Caco-2 (cell line): ENCODE results near the gene KRT86. TPM values are rescaled to one million over a fixed set of nuclear protein-coding genes. Genes with fewer than 3 reads are reported as not detected.
"Not testable (repeated sequence)": the region's sequence is repeated elsewhere in the genome, so short reads cannot be mapped to it uniquely, and the experiment has no call there.

Source experiments
- BruUV-seq: library from RNA; stranded (reverse); fragments of 400-500 nt; replicated peaks from 2 replicates; lab custom pipeline; 2021; lab: Mats Ljungman, UMichigan
- CTCF ChIA-PET: fragments of 300-600 bp; sonication (Branson Sonifier 250); formaldehyde crosslinking; loops from one replicate; lab custom pipeline; 2022; ENCODE audit warnings: antibody characterized with exemption; lab: Charles Lee
- POLR2A ChIA-PET: fragments of 300-600 bp; sonication (Branson Sonifier 250); formaldehyde crosslinking; loops from one replicate; lab custom pipeline; 2022; ENCODE audit warnings: antibody characterized with exemption; lab: Charles Lee
- DNase-seq, 2 experiments: peaks; one replicate each; pipeline versions ENCODE4 v3.0.0 to v3.0.0-alpha.2; 2020 to 2022
- H3K27me3 ChIP-seq: replicated peaks from 2 replicates; pipeline ENCODE4 v1.6.0; 2011; ENCODE audit warnings: low read length; ENCODE audit not compliant: control insufficient read depth, insufficient read depth
- H3K36me3 ChIP-seq: 2 replicates; pipeline ENCODE4 v1.5.1; 2011; ENCODE audit warnings: low read length; ENCODE audit not compliant: control insufficient read depth, insufficient read depth
- H3K4me1 ChIP-seq: fragments of 250-450 bp; sonication (Bioruptor Pico); 2 replicates; pipeline ENCODE4 v1.5.1; 2020; ENCODE audit warnings: mild to moderate bottlenecking
- H3K4me3 ChIP-seq: 2 replicates; pipeline ENCODE4 v1.5.1; 2011; ENCODE audit warnings: low read depth, mild to moderate bottlenecking, control low read depth, low read length
- H3K9me3 ChIP-seq: fragments of 250-450 bp; sonication (Bioruptor Pico); 2 replicates; pipeline ENCODE4 v1.5.1; 2020; ENCODE audit warnings: mild to moderate bottlenecking, moderate library complexity
- H3K27ac Mint-ChIP-seq: one replicate; pipeline ENCODE4 v1.8.0; 2022; ENCODE audit warnings: mixed read lengths; ENCODE audit not compliant: unreplicated experiment
- H3K27me3 Mint-ChIP-seq: one replicate; pipeline ENCODE4 v1.8.0; 2022; ENCODE audit warnings: mixed read lengths; ENCODE audit not compliant: insufficient read depth, unreplicated experiment
- H3K36me3 Mint-ChIP-seq: one replicate; pipeline ENCODE4 v1.8.0; 2022; ENCODE audit warnings: mild to moderate bottlenecking, mixed read lengths; ENCODE audit not compliant: insufficient read depth, unreplicated experiment
- H3K4me1 Mint-ChIP-seq: one replicate; pipeline ENCODE4 v1.8.0; 2022; ENCODE audit warnings: low read depth, mixed read lengths; ENCODE audit not compliant: unreplicated experiment
- H3K4me3 Mint-ChIP-seq: one replicate; pipeline ENCODE4 v1.8.0; 2022; ENCODE audit warnings: mild to moderate bottlenecking, moderate library complexity, mixed read lengths; ENCODE audit not compliant: unreplicated experiment
- H3K9me3 Mint-ChIP-seq: one replicate; pipeline ENCODE4 v1.8.0; 2022; ENCODE audit warnings: mixed read lengths; ENCODE audit not compliant: unreplicated experiment
- intact Hi-C: fragments of 100-400 bp; cut with micrococcal nuclease; formaldehyde crosslinking; loops from one replicate; pipeline ENCODE4 v1.10.0; 2022; ENCODE audit not compliant: unreplicated experiment
- total RNA-seq: library from RNA; stranded (reverse); gene quantifications from 2 replicates; pipeline ENCODE4 v1.2.3, GENCODE V29; 2022
- TF ChIP-seq, protein P1 (sequence below), 2 experiments: fragments of 200-600 bp in 1 of 2; IDR thresholded peaks; 1 replicate in 1 of 2; 2 replicates in 1 of 2; pipeline versions ENCODE4 v1.5.1 to v1.8.0; 2011 to 2022; ENCODE audit warnings: antibody characterized with exemption in 1 of 2, control low read depth in 1 of 2, inconsistent platforms in 1 of 2, low read depth in 1 of 2, low read length in 1 of 2, mild to moderate bottlenecking in 1 of 2, moderate library complexity in 1 of 2; ENCODE audit not compliant: insufficient read depth in 1 of 2, severe bottlenecking in 1 of 2, unreplicated experiment in 1 of 2

The KRT86 gene
- total RNA-seq, 1 experiment from 2014 or later: not detected

DNA sequence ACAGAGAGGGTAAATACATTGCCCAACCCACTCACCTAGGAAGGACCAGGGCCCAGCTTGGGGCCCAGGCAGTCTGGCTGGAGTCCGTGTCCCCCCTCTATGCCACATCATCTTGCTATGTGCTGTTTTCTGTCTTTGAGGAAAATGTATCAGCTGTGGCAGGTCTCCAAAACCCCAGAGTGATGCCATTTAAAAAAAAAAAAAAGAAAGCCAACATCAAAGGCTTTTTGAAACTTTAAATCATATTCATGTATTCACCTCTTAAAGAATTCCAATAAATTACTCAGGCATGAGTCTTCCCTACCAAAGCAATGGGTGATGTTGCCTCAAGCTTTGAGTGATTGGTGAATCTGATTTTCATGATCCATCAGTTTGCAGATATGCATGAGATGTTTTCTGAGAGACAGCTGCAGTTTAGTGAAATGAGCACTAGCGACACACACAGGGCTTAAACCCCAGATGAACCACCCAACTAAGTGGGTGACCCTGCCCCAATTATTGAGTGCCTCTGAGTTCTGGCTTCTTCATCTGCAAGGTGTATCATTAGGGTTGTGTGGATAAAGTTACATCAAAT lies 10.8 kb downstream of the KRT86 start:
- H3K27me3 ChIP-seq: no peaks in the 10 kb centered on the region
- TF ChIP-seq, protein P1, sequence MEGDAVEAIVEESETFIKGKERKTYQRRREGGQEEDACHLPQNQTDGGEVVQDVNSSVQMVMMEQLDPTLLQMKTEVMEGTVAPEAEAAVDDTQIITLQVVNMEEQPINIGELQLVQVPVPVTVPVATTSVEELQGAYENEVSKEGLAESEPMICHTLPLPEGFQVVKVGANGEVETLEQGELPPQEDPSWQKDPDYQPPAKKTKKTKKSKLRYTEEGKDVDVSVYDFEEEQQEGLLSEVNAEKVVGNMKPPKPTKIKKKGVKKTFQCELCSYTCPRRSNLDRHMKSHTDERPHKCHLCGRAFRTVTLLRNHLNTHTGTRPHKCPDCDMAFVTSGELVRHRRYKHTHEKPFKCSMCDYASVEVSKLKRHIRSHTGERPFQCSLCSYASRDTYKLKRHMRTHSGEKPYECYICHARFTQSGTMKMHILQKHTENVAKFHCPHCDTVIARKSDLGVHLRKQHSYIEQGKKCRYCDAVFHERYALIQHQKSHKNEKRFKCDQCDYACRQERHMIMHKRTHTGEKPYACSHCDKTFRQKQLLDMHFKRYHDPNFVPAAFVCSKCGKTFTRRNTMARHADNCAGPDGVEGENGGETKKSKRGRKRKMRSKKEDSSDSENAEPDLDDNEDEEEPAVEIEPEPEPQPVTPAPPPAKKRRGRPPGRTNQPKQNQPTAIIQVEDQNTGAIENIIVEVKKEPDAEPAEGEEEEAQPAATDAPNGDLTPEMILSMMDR (IDR thresholded peaks at IDR 0.05; ENCODE audit: insufficient read depth in 1 of 2, low read depth in 1 of 2, low read length in 1 of 2, severe bottlenecking in 1 of 2, unreplicated experiment in 1 of 2): no peak
- no peaks in the 10 kb centered on the region for H3K27me3 Mint-ChIP-seq
- H3K9me3 Mint-ChIP-seq: no peaks in the 10 kb centered on the region
- H3K27ac Mint-ChIP-seq: no peak overlapping the region
- no peak overlapping the region for H3K4me3 Mint-ChIP-seq
- BruUV-seq: no TSS peak
- H3K4me3 ChIP-seq: no peak overlapping the region
- CTCF ChIA-PET: no interaction called here
- peaks cover 16% of the 10 kb centered on the region for H3K4me1 ChIP-seq
- POLR2A ChIA-PET: no interaction called here
- H3K36me3 ChIP-seq: no peaks in the 10 kb centered on the region
- peaks cover 7% of the 10 kb centered on the region for H3K4me1 Mint-ChIP-seq
- no peak for DNase-seq
- no peaks in the 10 kb centered on the region for H3K9me3 ChIP-seq
- no peaks in the 10 kb centered on the region for H3K36me3 Mint-ChIP-seq
- intact Hi-C loops: no loop called here

DNA sequence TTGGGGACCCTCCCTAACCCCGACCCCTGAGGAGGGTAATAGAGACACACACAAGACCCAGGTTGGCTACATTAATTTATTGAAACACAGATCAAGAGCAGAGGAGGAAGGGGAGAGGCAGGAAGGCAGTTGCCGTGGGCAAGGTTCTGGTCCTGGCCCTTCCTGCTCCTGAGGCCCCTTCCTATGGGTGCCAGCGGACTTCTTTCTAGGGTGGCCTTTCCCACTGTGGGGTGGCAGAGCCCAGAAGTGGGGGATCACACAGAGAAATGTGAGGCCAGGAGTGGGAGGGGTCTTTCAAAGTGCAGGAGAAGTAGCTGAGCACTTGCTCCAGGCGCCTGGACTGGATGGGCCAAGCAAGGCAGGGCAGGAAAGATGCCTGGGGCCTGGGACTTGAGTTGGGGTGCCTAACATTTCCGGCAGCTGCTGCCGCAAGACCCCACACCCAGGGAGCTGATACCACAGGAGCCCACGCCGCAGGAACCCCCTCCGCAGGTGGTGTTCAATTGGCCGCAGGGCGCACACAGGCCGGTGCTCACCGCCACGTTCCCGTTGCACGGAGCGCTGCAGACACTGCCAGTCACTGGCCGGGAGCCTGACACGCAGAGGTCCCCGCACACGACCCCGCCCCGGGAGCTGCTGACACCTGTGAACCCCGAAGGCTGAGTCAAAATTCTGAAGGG lies 11.5 kb downstream of the KRT86 start:
- H3K9me3 ChIP-seq: no peaks in the 10 kb centered on the region
- peaks cover 7% of the 10 kb centered on the region for H3K4me1 Mint-ChIP-seq
- H3K9me3 Mint-ChIP-seq: no peaks in the 10 kb centered on the region
- no peak overlapping the region for H3K27ac Mint-ChIP-seq
- ChIA-PET CTCF (no interaction called here), POLR2A (no interaction called here)
- H3K27me3 ChIP-seq: no peaks in the 10 kb centered on the region
- H3K4me3 Mint-ChIP-seq: no peak overlapping the region
- intact Hi-C loops: no loop called here
- DNase-seq: no peak
- peaks cover 9% of the 10 kb centered on the region for H3K4me1 ChIP-seq
- no peaks in the 10 kb centered on the region for H3K27me3 Mint-ChIP-seq
- no peaks in the 10 kb centered on the region for H3K36me3 ChIP-seq
- H3K36me3 Mint-ChIP-seq: no peaks in the 10 kb centered on the region
- TF ChIP-seq, protein P1 (IDR thresholded peaks at IDR 0.05; ENCODE audit: insufficient read depth in 1 of 2, low read depth in 1 of 2, low read length in 1 of 2, severe bottlenecking in 1 of 2, unreplicated experiment in 1 of 2): no peak
- no TSS peak for BruUV-seq
- no peak overlapping the region for H3K4me3 ChIP-seq

DNA sequence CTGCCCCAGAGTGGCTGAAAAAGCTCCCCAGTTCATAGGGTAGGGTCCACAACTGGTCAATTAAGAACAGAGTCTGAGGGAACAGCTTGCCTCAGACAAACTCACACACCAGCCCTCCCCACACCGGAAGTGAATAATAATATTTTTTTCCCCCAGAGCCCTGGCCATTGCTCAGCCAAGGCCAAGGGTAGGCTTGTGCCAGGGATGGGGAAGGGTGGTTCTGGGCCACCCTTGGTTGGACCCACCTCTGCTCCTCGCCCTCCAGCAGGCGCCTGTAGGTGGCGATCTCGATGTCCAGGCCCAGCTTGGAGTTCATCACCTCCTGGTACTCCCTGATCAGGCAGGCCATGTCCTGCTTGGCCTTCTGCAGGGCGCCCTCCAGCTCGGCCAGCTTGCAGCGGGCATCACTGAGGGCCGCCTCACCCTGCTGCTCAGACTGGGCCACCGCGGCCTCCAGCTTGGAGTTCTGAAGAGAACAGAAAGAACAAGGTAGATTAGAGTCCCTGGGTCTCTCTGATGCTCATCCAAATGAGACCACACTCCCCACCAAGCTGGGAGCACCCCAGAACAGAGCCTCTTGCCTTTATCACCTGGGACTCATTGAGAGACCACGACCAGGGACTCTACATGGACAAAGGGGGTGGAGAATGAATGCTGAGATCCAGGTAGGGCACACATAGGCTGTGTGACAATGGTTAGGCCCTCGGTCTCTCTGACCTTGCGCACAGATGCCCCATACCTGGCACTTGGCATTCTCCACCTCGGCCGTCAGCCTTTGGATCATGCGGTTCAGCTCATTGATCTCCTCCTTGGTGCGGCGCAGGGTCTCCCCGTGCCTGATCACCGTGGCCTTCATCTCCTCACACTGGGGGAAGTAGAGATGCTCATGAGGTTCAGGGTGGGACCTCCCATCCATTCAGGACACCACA lies 12.7 kb downstream of the KRT86 start:
- H3K4me3 Mint-ChIP-seq, H3K9me3 ChIP-seq, intact Hi-C loops, DNase-seq, H3K9me3 Mint-ChIP-seq, H3K27me3 ChIP-seq, H3K36me3 ChIP-seq, POLR2A ChIA-PET, H3K4me1 Mint-ChIP-seq, H3K4me3 ChIP-seq, H3K27ac Mint-ChIP-seq, H3K4me1 ChIP-seq, CTCF ChIA-PET, BruUV-seq, H3K27me3 Mint-ChIP-seq, H3K36me3 Mint-ChIP-seq: not testable (repeated sequence)

DNA sequence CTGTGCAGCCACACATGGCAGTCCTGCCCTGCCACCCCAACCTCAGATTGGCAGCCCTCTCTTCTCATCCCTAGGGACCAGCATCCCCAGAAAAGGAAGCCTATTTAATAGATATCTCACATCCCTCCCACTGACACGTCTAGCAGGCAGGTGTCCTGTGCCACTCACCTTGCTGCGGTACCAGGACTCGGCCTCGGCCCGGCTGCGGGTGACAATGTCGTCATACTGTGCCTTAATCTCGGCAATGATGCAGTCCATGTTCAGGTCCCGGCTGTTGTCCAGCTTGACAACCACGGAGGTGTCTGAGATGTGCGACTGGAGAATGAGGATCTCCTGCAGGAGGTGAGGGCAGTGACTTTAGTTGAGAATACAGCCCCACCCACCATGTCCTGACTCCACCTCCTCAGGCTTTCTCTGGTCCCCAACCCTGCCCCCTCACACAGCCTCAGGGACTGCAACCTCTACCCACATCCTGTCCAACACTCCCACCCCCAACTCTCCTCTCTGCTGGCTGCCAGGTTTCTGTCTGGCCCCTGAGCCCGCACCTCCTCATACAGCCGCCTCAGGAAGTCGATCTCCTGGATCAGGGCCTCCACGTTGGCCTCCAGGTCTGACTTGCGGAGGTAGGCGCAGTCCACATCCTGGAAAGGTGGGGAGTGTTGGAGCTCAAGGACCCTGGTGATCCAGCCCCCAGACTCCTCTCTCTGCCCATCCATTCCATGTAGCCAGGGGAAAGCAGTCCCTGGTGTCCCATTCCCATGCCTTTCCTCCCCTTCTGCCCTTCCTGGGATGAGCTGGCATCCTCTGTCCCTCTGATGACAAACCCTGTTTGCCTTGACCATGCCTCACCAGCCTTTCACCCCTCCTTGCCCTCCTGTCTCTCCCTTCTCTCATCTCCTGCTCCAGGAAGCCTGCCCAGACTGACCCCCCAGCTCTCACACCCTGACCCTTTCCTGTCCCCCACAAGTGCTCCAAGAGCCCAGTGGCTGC lies 13.7 kb downstream of the KRT86 start:
- H3K9me3 Mint-ChIP-seq, DNase-seq, H3K36me3 Mint-ChIP-seq, BruUV-seq, H3K36me3 ChIP-seq, H3K4me3 Mint-ChIP-seq, POLR2A ChIA-PET, H3K9me3 ChIP-seq, H3K27me3 ChIP-seq, intact Hi-C loops, H3K4me3 ChIP-seq, CTCF ChIA-PET, H3K4me1 ChIP-seq, H3K4me1 Mint-ChIP-seq, H3K27me3 Mint-ChIP-seq, H3K27ac Mint-ChIP-seq: not testable (repeated sequence)
